COR-L47 (cell line): ENCODE results near the gene SSR2.

ENCODE experiments used
- DNase-seq: peaks from one replicate; lab custom pipeline; 2025; lab: John Stamatoyannopoulos, UW

Gene SSR2

DNA sequence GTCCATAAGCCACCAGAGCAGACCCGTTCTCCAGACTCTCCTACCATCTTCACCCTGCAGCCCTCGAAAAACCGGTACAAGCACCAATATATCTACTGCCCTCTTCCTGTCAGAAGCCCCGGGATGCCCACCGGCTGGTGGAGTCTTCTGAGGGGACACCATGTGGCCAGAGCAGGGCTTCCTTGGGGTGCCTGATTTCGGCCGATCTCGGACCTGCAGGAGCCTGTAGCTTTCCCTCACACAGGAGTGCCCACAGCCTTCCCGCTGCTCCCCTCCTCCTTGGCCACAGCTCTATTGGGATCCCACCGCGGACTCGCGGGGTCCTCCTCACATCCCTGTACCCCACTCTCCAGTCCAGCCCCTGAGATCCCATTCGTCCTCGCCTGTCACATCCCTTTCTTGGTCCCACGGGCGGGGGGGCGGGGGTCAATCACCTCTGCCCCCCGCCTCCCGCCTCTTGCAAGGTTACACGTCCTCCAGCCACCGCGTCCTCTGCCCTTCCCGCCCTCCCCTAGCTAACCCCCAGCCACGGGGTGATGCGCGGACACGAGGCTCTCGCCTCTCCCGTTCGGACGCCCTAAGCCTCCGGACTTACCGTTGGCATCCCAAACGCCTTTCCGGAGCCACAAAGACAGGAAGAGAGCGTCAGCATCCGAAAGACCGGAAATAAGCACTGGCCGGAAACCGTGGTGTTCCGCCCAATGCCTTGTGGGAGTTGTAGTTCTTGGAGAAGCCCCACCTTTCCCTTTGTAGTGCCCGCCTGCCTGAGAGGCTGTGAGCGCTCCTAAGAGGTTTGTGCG lies at the start of gene SSR2:
TSS of gene SSR2 (minus strand) at position 659 of the 800 bp plus-strand sequence. CDS start 784 bp downstream, outside the sequence.
- DNase-seq = peak; percentile 87

DNA sequence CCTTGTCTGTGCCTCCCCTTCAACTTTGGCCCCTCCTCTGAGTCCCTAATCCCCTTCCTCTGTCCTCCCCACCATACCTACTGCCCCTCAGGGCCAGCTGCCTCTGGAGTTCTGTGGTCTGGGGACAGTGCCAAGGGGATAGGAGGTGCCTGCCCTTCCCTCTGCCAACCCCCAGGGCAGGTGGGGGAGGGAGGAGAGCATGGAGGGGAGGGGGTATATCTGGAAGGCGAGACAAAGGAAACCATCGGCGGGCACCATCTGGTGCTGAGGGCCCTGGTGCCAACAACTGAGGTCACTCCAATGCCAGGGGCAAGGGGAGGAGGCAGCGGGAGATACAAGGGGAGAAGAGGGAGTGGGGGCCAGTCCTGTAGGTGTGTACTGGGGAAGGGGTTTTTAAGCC lies 49.8 kb upstream of the SSR2 start:
- DNase-seq = no peak

DNA sequence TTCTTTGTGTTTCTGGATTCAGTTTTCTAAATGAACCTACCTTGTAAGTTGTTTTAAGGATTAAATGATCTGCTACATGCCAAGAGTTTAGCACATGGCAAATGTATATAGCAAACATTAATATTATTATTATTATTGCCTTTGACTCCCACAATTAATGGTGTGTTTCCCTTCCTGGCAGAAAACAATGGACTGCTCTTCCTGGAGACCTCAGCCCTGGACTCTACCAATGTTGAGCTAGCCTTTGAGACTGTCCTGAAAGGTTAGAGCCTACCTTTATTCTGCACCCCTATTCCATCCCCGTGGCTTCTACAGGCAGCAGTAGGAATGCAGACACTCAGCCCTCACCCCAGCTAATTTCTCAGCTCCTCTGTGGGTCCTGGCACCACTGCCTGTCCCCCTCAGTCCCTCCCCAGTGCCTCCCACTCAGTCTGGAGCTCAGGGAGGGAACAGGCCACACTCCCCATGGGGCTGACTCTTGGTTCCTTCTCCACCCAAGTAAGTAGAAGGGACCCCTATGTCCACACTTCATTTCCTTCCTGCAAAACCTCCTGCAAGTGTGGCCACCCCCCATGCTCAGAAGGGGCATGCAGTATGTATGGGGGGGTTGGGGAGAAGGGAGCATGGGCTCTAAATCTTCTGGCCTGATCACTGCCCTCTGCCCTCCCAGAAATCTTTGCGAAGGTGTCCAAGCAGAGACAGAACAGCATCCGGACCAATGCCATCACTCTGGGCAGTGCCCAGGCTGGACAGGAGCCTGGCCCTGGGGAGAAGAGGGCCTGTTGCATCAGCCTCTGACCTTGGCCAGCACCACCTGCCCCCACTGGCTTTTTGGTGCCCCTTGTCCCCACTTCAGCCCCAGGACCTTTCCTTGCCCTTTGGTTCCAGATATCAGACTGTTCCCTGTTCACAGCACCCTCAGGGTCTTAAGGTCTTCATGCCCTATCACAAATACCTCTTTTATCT lies 49.0 kb upstream of the SSR2 start:
- DNase-seq = no peak

DNA sequence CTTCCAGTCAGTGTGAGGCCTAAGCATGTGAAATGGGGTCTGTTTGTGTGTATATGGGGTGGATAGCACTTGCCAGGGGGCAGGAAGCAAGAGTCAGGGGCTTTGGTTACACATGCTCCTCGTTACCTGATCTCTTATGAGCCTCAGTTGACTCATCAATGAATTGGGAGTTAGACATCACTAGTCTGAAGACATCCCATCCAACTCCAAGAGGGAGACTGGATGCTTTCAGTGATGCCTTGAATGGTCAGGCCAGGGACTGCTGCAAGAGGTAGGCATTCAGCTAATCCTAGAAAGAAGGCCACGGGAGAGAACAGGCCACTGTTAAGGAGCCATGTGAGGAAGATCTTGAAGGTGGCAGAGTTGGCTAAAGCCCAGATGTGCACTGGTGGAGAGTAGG lies 46.5 kb upstream of the SSR2 start:
- DNase-seq = no peak

DNA sequence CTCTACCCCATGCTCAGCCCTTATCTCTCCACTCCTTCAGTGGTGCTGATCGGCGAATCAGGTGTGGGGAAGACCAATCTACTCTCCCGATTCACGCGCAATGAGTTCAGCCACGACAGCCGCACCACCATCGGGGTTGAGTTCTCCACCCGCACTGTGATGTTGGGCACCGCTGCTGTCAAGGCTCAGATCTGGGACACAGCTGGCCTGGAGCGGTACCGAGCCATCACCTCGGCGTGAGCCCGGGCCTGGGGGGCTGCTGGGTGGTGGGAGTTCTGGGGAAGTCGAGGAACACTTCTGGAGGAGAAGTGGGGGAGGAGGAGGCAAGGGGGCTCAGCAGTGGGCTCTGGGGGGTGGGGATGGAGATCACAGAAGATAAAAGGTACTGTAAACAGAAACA lies 45.1 kb upstream of the SSR2 start:
- no peak for DNase-seq

DNA sequence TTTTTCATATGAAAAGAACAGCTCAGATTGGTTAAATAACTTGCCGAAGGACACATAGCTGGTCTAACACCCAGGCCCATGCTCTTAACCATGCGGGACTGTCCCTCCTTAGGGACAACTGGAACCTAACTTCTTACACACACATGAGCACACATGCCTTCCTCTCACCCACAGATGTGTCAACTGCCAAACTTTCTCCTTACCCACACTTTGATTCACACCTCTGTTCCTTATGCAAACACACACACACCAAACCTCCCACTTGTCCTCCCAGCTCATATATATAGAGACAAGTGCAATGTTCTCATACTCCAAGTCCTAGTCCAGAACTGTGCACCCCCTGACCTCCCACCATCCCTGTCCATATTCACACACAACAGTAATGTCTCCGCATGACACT lies 44.5 kb upstream of the SSR2 start:
- no peak for DNase-seq

DNA sequence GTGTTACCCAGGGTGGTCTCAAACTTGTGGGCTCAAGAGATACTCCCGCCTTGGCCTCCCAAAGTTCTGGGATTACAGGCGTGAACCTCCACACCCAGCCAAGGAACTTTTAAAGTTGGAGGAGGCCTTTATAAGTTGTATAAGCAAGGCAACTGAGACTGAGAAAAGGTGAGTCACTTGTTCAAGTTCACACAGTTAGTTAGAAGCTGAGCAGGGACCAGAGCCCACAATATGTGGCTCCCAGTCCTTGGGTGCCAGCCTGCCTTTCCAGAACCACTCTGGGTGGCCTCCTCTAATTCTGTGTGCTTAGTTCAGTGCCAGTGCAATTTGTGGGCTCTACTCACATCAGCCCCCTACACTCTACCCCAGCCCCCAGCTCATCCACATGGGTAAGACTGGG lies 43.9 kb upstream of the SSR2 start:
- no peak for DNase-seq

DNA sequence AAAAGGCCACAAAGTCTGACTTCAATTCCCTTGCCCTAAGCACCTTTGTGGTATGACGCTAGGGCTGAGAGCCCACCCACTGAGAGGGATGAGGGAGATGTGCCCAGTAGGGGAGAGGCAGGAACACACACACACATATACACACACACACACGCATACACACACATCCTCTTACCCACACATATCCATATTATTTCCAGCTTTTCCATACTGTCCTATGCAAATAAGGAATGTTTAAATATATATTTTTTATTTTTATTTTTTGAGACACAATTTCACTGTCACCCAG lies 43.2 kb upstream of the SSR2 start:
- DNase-seq = no peak

DNA sequence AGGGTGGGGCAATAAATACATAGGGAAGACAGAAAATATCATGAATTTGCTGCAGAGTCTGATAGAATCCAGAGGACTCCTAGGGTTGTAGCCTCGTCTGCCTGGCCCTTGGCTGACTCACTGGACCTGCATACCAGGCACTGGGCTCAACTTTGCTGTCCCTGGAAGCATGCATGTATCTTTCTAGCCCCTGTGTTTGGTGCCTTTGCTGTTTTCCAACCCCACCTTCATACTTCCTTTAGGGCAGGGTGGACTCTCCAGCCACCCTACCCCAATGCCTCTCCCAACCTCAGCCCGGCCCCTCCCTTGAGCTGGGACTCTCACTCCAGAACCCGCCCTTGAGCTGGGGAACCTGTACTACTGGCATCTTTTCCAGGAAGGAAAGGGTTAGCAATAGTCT lies 41.4 kb upstream of the SSR2 start:
- DNase-seq = no peak

DNA sequence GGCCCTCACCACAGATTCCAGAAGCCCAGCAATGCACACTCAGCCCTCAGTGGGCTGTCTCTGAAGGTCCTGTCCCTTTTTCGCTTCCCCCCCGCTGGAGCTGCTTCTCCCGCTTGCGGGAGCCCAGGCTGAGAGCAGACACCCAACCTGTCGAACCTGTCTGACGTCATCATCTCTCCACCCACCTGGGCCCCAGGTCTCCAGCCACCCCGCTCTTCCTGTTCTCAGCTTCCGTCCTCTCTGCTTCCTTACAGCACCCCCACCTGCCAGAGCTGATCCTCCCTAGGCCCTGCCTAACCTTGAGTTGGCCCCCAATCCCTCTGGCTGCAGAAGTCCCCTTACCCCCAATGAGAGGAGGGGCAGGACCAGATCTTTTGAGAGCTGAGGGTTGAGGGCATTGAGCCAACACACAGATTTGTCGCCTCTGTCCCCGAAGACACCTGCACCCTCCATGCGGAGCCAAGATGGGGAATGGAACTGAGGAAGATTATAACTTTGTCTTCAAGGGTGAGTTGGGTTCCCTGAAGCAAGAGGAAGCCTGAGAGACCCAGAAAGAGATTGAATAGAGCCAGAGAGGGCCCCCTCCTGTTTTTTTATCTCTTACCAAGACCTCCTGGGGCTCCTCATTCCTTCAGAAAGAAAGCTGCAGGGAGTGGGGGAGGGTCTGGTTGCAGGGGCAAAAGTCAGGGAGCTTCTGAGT lies 40.3 kb upstream of the SSR2 start, which contains the start of gene RAB25:
TSS of gene RAB25 (plus strand) at position 224 of the 700 bp plus-strand sequence. CDS start at position 465, 241 bp downstream.
- DNase-seq = peak; percentile 44

DNA sequence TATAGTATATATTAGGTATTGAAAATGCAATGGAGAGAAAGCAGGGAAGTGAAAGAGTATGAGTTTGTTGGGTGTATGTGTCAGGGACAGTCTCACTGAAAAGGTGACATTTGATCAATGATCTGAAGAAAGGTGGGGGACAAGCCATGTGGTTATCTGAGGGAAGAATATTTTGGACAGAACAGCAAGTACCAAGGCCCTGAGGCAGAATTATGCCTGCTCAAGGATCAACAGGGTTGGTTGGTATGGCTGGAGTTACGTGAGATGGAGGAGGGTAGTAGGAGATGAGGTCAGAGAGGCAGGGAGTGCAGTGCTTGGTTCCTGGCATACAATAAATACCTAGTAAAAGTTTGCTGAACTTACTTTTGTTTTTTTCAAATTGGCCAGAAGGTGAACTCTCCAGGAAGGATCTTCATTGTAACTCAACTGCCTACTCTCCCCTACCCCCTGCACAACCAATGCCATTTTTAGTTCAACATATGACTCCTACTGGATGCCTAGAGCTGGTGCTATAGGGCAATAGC lies 35.6 kb upstream of the SSR2 start:
- DNase-seq = no peak

DNA sequence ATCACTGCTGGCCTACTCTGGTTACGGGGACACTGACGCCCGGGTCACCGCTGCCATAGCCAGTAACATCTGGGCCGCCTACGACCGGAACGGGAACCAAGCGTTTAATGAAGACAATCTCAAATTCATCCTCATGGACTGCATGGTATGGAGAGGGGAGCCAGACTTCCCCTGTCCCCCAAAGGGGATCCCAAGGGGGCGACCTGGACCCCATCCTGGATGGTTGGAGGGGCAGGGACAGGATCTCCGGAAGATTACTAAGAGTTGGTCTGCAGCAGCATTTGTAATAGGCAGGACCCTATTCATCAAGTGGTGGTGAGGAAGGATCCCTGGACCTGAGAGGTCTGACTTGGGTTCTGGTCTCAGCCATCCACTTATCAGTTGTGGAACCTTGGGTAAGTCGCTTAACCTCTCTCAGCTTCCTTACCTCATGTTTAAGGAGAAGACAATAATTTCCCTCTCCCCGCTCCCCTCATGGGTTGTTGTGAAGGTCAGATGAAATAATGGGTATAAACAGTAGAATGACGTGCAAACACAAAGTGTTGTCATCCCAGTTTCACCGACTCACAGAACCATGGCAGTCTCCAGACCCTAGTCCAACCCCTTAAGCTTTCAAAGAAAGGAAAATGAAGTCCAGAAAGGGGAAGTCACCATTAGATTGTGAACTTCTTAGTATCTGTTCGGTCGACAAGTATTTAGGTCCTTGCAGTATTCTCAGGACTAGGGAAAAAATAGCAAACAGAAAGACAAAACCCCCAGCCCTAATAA lies 34.7 kb upstream of the SSR2 start:
- no peak for DNase-seq

DNA sequence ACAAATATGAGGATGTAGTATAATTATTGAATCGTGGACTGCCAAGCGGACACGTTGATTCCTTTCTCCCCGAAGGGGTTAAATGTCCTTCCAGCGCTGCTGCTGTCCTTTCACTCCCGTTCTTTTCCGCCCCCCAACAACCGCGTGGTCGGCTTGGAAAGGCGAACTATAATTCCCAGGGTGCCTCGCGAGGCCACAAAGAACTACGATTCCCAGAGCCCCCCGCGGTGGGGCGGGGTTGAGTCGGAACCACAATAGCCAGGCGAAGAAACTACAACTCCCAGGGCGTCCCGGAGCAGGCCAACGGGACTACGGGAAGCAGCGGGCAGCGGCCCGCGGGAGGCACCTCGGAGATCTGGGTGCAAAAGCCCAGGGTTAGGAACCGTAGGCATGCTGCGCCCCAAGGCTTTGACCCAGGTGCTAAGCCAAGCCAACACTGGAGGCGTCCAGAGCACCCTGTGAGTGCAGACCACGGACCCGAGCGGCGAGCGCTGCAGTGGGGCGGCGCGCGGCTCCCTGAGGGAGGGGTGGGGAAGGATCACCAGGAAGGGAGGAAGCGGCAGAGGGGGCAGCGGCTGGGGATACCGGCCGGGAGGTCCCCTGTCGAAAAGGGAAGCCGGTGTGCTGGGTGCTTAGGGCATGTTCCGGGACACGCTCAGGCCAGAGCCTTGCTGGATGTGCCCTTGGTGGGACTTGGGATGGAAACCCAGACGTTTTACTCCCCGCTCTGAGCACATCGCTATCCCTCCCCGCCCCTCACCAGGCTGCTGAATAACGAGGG lies 33.9 kb upstream of the SSR2 start, which contains the start of gene LAMTOR2:
TSS of gene LAMTOR2 (plus strand) at position 283 of the 781 bp plus-strand sequence. CDS start at position 391, 108 bp downstream.
- peak; percentile 98 for DNase-seq

DNA sequence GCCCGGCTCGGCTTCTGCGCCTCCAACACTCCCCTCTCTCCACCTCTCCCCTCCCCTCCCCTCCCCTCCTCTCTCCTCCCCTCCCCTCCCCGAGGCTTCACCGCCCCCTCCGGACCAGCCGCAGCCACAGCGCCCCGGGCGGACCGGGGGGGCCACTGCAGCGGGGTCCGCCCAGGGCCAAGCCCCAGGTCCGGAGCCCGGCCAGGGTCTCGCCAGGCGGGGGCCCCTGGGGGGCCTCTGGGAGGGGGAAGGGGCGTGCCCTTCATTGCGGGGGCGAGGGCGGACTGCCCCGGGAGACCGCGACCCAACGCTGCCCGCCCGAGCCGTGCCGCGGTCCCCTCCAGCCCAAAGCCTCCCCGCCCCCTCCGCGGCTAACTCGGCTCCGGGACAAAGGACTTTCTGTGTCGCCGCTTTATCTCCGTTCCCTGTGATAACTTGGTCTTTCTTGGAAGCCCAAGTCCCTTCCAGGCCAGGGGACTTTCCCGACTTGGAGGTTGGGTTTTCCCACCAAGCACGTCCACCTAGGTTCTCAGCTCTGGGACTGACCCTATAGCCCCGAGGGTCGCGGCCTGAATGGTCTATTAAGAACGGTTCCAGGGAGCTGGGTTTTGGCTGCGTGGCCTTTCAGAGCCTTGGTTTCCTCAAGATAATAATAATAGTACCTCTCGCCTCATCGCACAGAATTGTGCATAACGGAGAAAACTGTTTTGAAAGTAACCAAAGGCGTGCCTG lies 33.2 kb upstream of the SSR2 start, which contains the start of gene UBQLN4:
TSS of gene UBQLN4 (minus strand) at position 31 of the 732 bp plus-strand sequence. CDS start 97 bp downstream, outside the sequence.
- peak; percentile 83 for DNase-seq

DNA sequence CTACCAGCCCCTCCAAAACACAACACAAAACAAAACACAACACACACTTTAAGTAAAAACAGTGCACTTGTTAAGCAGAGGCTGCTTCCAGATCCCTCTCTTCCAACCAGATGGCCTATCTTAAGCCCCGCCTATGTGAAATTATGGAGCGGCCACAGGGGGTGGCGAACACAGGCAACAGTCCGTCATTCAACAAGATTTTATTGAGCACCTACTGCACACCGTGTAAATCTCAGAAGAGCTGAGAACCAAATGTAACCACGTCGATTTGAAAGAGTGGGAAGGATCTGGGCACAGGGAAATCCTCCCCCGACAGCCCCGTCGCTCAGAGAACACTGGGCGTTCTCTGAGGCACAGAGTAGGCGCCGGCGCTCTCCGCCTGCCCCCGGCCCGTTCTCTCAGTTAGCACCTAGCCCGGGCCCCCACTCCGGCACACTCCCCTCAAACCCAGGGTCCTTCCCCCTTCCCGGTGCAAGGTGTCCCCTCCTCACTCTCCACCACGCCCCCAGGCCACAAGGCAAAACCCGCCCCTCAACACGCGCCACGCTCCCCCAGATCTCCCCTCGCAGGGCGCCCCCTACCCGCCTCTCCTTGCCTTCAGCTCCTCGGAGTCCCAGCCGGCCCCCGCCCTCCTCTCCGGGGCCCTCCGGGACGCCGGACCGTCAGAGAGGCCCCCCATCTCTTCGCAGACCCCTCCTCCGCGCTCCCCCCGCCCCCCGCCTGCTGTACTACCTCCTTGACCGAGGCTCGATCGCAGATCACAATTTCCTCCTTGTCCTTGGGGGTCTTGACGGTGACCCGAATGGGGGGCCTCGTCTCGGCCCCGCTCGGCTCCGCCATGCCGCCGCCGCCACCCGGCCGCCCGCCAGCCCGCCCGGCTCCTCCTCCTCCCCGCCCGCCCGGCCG lies 32.4 kb upstream of the SSR2 start:
- DNase-seq = peak; percentile 44

DNA sequence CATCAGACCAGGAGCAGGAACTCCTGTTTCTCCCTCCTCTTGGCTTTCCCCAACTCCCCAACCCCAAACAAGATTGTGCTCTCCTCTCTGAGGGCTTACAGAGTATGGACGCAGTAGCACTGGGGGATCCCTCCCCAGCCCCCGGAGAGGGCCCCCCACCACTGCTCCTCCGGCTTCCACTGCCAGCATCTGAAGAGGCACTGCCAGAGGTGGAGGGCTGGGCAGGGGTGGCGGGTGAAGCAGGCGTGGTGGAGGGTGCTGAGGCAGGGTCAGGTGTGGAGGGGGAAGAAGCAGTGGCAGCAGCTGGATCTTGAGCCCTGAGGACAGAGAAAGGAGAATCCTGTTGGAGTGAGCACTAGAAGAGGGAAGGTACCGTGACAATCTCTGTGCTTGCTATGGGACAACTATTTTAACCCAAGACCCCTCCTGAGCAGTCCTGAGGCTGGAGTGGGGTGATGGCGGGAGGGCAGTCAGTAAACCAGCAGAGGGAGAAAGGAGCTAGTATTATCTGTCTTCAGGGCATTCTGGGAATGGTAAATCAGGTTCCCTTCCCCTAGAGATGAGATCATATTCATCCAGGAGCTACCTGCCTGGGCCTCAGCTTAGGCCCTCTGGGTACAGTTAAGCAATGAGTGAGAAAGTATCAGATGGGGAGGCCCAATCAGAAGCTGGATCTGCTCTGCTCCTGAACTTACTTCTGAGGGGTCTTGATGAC lies 30.4 kb upstream of the SSR2 start:
- DNase-seq = no peak

DNA sequence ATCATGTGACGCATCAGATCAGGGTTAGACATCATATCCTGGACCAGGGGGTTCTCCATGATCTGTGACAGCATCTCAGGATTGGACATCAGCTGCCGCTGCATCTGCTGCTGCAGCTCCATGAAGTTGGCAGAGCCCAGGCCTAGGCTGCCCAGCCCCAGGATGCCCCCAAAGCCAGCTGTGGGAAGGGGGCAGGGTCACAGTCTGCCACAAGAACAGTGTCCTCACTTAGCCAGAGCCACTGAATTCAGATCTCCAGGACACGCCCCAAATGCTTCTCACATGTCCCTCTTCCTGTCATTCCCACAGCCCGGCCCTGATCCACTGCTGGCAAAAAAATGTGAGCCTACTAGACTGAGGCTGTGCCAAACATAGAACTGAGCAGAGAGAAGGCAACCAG lies 29.6 kb upstream of the SSR2 start:
- no peak for DNase-seq
